Measurements from ENCODE around the gene RPP25.
"Not testable (repeated sequence)": the region's sequence is repeated elsewhere in the genome, so short reads cannot be mapped to it uniquely, and the experiment has no call there.

Gene RPP25

GRCh38 chr15:74962219-74962618 lies 5.6 kb upstream of the RPP25 start:
- DNase-seq: no peak

- no peak for DNase-seq
Observed at GRCh38 chr15:74961616-74962015, 5.0 kb upstream of the RPP25 start.

GRCh38 chr15:74960995-74961588 lies 4.5 kb upstream of the RPP25 start:
- no peak for DNase-seq

GRCh38 chr15:74960286-74960685 lies 3.7 kb upstream of the RPP25 start:
- no peak for DNase-seq

- no peak for DNase-seq
Observed at GRCh38 chr15:74959586-74959939, 3.0 kb upstream of the RPP25 start.

- no peak for DNase-seq
Observed at GRCh38 chr15:74958908-74959585, 2.5 kb upstream of the RPP25 start.

- no peak for DNase-seq
Observed at GRCh38 chr15:74958320-74958907, 1.8 kb upstream of the RPP25 start.

- no peak for DNase-seq
Observed at GRCh38 chr15:74957476-74958035, 984 bp upstream of the RPP25 start.

- peak; percentile 86 for DNase-seq
Observed at GRCh38 chr15:74955796-74956647, 550 bp downstream of the RPP25 start.

- DNase-seq: no peak
Observed at GRCh38 chr15:74955017-74955416, 1.6 kb downstream of the RPP25 start.

GRCh38 chr15:74954515-74954914 lies 2.1 kb downstream of the RPP25 start:
- no peak for DNase-seq

- no peak for DNase-seq
Observed at GRCh38 chr15:74951006-74951405, 5.6 kb downstream of the RPP25 start.

- DNase-seq: peak; percentile 90
Observed at GRCh38 chr15:74950078-74950908, 6.3 kb downstream of the RPP25 start.

- peak; percentile 92 for DNase-seq
Observed at GRCh38 chr15:74937590-74938371, 18.8 kb downstream of the RPP25 start, which contains the start of gene COX5A. TSS of gene COX5A (minus strand) at chr15:74938073. CDS start at chr15:74938014, 59 bp downstream.

- no peak for DNase-seq
Observed at GRCh38 chr15:74937272-74937589, 19.3 kb downstream of the RPP25 start.

GRCh38 chr15:74935193-74935592 lies 21.4 kb downstream of the RPP25 start:
- not testable (repeated sequence) for DNase-seq

GRCh38 chr15:74933573-74933972 lies 23.0 kb downstream of the RPP25 start:
- DNase-seq: no peak

GRCh38 chr15:74928771-74929198 lies 27.8 kb downstream of the RPP25 start:
- DNase-seq: no peak

- DNase-seq: no peak
Observed at GRCh38 chr15:74924525-74924924, 32.0 kb downstream of the RPP25 start.

- no peak for DNase-seq
Observed at GRCh38 chr15:74920456-74920855, 36.1 kb downstream of the RPP25 start.

- no peak for DNase-seq
Observed at GRCh38 chr15:74917676-74918075, 38.9 kb downstream of the RPP25 start.
